Uterus (tissue), 2 donors: Measurements from ENCODE around the gene NDEL1.

Experiments
- POLR2A ChIP-seq, 2 donors: fragments of 450-650 bp; IDR thresholded peaks; one replicate each; pipeline ENCODE4 v1.6.1; 2016; ENCODE audit warnings: antibody characterized with exemption in 2 of 2, mild to moderate bottlenecking in 1 of 2, moderate library complexity in 1 of 2
- TF ChIP-seq, protein P1 (sequence below), 4 experiments: fragments of 200-600 bp in 2 of 4; fragments of 450-650 bp in 2 of 4; sonication (generic) in 2 of 4; IDR thresholded peaks; one replicate each; pipeline ENCODE4 v1.5.1; 2016 to 2019; ENCODE audit warnings: antibody characterized with exemption in 4 of 4, mild to moderate bottlenecking in 2 of 4, moderate library complexity in 1 of 4

DNA sequence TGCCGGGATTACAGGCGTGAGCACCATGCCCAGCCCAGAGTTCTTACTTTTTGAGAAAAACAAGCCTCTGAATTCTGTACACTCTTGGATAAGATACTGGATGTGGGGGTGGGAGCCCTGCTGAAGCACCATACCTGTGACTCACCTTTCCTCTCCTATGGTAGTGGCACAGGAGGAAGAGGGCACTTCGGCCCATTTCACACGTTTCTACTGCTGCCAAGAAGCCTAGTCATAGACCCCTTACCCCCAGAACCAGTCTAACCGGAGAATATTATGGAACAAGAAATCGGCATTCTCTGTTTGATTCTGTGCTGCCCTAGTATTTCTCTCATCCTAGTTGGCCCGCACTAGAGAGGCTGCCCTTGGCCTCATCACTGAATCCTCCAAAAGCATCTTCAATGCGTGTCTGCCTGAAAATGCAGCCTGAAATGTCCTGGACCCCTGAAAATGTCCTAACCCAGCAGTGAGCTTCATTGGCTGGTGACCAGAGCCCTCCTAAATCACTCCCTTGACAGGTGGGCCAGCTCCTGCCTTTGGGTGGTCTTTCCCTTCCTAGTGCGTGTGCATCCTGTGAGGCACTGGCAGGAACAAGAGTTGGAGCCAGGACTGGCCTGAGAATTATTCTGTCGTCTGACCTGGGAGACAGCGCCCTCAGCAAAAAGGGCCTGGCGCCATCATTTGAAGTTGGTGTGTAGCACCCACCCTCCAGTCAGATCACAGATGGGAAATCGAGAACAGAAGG lies 37.9 kb downstream of the NDEL1 start:
- TF ChIP-seq, protein P1, sequence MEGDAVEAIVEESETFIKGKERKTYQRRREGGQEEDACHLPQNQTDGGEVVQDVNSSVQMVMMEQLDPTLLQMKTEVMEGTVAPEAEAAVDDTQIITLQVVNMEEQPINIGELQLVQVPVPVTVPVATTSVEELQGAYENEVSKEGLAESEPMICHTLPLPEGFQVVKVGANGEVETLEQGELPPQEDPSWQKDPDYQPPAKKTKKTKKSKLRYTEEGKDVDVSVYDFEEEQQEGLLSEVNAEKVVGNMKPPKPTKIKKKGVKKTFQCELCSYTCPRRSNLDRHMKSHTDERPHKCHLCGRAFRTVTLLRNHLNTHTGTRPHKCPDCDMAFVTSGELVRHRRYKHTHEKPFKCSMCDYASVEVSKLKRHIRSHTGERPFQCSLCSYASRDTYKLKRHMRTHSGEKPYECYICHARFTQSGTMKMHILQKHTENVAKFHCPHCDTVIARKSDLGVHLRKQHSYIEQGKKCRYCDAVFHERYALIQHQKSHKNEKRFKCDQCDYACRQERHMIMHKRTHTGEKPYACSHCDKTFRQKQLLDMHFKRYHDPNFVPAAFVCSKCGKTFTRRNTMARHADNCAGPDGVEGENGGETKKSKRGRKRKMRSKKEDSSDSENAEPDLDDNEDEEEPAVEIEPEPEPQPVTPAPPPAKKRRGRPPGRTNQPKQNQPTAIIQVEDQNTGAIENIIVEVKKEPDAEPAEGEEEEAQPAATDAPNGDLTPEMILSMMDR (IDR thresholded peaks at IDR 0.05): no peak
- TF ChIP-seq POLR2A (IDR thresholded peaks at IDR 0.05): no peak
